Cerebellar cortex (tissue), 1 donor: Measurements from ENCODE around the gene UGT1A5.

ENCODE experiments used
- DNase-seq: peaks from one replicate; pipeline ENCODE4 v3.0.0-alpha.2; 2015; ENCODE audit warnings: low spot score

Gene UGT1A5

DNA sequence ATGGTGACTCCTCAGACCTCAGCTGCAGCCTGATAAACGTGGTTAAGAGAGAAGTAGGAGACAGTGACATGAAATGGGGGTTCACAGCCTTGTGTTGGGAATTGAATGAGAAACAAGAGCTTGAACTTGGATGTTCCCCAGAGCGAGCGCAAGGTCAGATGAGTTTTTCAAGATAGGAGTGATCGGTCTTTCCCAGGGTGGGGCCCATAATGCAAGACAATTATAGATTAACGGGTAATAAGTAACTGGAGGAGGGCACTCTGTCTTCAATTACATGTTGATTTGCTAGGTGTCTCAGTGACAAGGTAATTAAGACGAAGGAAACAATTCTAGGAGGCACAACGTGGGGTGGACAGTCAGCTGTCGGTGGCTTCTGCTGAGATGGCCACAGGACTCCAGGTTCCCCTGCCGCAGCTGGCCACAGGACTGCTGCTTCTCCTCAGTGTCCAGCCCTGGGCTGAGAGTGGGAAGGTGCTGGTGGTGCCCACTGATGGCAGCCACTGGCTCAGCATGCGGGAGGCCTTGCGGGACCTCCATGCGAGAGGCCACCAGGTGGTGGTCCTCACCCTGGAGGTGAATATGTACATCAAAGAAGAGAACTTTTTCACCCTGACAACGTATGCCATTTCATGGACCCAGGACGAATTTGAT, at the start of gene UGT1A5:
Gene UGT1A5 (plus strand): TSS at position 297 of the 651 bp plus-strand sequence. CDS start 85 bp downstream, at position 382.
- DNase-seq = no peak

DNA sequence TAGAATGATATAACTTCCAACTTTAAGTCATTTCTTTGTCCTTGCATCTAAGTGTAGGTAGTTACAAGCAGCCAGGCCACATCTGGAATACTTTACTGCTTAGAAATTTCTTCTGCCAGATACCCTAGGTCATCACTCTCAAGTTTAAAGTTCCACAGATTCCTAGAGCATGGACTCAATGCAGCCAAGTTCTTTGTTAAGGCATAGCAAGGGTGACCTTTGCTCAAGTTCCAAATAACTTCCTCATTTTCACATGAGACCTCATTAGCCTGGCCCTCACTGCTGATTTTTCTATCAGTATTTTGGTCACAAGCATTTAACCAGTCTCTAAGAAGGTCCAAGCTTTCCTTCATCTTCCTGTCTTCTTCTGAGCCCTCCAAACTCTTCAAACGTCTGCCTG, 48.8 kb upstream of the UGT1A5 start:
- DNase-seq = no peak

DNA sequence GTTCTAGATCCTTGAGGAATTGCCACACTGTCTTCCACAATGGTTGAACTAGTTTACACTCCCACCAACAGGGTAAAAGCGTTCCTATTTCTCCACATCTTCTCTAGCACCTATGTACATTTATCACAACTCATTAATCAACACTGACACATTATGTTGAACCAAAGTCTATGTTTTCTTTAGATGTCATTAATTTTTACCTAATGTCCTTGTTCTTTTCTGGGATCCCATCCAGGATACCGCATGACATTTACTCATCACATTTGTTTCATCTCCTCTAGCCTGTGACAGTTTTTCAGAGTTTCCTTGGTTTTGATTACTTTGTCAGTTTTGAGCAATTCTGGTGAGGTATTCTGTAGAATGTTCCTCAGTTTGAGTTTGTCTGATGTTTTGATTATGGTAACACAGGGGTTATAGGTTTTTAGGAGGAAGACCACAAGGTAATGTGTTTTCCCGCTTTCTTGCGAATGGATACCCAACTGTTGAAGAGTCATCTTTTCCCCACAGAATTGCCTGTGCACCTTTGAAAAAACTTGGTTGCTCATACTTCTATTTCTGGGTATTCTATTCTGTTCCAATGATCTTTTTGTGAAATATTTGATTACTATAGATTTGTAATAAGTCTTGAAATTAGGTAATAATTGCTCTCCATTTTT, 44.0 kb upstream of the UGT1A5 start:
- no peak for DNase-seq

DNA sequence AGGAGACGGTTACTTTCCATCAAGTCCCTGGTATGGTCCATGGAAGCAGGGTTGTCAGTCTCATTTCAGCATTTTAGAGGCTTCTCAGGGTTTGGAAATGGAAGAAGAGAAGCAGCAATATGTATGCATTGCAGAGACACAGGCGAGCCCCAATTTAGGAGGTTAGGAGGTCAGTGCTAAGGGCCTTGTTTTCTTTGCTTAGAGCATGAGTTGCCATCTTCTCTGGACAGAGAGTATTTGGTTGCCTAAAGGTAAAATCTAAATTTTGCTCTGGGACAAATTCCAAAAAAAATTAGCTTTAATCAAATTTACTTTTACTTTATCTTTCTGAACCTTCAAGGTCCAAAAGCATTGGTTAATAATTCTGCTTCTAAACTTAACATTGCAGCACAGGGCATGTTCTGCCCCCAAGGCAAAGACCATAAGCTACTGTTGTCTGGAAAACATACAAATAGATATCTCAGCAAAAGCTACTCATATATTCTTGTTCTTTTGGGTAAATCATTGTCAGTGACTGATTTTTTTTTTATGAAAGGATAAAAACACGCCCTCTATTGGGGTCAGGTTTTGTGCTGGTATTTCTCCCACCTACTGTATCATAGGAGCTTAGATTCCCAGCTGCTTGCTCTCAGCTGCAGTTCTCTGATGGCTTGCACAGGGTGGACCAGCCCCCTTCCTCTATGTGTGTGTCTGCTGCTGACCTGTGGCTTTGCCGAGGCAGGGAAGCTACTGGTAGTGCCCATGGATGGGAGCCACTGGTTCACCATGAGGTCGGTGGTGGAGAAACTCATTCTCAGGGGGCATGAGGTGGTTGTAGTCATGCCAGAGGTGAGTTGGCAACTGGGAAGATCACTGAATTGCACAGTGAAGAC, 41.2 kb upstream of the UGT1A5 start, which contains the start of gene UGT1A9:
Gene UGT1A9 (plus strand): TSS at position 609 of the 872 bp plus-strand sequence. CDS start 37 bp downstream, at position 646.
- DNase-seq = no peak

DNA sequence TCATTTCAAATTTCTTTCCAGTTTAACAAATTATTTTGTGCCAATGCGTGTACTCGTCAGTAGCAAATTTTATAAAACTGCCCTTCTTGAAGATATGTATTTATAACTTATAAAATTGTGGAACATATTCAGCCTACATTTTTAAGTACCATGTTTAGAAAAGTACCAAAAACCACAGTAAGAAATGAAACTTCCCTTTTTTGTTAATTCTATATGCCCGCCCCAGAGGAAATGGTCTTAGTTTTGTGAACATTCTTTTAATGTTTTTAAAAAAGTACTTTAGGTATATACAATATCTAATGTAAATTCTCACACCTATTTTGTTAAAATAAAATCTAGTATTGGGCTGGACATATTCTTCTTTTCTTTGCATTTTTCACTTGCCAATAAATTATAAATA, 39.8 kb upstream of the UGT1A5 start:
- no peak for DNase-seq

DNA sequence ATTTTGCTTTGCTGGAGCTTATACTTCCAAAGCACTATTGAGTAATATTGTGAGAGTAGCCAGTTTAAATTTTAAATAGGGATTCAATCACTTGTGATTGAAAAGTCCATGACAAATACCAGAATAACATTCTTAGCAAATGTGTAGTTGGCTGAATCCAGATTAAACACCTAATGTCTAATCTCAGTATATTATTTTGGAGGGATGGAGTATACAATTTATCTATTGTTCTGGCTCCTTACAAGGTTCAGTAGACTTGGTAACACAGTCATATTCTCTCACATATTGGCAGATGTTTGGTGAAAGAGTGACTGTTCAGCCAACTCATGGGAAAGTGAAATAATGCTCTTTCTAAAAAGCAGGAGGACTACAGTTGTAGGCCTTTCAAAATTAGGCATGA, 38.8 kb upstream of the UGT1A5 start:
- DNase-seq = no peak

DNA sequence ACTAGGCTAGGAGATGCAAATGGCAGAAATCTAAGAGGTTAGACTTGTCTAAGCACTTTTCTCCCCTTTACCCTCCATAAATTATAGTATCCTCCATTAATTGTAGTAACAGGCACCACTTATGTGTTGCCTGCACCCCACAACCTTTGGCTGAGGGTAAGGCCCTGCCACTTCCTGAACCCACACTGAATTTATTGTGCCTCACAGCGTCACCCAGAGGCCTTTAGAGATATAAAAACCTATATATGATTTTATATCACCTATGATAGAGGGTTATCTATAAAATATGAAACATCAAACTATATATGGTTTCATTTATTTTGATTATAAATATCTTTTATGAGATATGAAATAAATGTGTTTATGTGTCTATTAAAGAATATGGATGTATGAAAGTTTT, 38.4 kb upstream of the UGT1A5 start:
- no peak for DNase-seq

DNA sequence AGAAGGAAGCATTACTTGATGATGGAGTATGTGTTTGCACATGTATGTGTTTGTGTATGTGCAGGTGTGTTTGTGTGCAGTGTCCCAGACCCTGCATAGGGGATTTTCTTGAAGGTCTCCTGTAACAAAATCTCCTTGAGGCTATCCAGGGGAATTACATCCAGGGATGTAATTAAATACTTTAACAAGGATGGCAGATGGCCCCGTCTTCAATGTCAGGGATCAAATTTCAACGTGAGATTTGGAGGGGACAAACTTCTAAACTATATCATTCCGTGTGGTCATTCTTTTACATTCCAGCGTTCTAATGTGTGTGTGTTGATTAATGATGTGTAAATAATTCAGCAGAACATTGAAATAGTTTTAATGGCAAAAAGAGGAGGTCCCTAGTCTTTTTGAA, 37.7 kb upstream of the UGT1A5 start:
- peak; percentile 1 for DNase-seq

DNA sequence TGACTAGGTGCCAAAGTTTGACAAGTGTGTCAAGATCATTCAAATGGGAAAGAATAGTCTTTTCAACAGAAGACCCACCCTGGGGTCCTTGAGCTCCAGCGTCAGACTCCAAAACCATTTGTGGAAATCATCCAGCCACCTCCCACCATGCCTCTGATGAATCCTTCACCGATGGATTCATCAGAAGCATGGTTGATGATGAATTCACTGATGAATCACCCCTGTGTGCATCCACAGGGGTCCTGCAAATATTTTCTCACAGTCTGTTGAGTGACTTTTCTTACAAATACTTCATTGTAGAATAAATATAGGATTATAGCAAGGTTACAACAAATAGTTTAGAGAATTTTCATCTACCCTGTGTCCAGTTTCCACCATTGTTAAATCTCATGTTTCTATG, 36.7 kb upstream of the UGT1A5 start:
- no peak for DNase-seq

DNA sequence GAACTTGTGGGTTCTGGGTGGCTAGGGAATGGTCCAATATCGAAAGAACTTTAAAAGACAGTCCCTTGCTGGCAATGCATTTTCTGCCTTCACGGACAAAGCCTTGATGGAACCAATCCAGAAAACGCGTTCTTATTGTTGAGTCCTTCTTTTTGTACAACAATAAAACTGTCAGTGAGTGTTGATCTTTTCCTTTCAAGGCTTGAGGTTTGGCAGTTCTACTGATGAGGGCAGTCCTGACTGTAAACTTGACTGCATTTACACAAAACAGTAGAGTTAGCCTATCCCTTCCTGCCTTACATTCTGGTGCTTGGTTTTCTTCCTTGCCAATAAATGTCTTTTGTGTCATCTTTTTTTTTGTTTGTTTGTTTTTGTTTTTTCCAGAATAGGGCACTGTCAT, 33.5 kb upstream of the UGT1A5 start:
- DNase-seq = no peak

DNA sequence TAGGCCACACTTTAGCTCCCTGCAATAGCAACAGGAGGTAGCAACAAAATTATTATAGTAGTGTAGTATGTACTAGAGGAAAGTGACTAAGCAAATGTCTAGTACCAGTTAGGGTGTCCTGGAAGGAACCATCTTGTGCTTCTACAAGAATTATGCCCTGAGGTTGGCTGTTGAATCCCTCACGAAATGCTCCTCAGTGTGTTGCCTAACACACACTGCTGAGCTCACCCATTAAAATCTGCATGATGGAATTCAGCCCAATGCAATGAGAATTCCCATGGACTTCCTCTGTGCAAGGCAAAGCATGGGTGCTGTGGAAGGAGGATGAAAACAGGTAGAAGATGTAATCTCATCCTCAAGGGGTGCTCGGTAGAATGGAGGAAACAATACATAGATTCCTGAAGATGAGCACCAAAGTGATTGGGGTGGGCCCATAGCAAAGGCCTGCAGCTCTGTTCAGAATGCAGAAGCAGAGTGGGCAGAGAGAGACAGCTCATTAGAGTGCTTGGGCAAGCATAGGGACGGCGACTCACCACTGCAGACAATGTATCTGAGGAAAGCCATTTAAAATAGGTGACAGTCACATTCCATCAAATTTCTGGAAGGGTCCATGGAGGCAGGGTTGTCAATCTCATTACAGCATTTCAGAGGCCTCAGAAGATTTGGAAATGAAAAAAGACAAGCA, 32.2 kb upstream of the UGT1A5 start:
- no peak for DNase-seq

DNA sequence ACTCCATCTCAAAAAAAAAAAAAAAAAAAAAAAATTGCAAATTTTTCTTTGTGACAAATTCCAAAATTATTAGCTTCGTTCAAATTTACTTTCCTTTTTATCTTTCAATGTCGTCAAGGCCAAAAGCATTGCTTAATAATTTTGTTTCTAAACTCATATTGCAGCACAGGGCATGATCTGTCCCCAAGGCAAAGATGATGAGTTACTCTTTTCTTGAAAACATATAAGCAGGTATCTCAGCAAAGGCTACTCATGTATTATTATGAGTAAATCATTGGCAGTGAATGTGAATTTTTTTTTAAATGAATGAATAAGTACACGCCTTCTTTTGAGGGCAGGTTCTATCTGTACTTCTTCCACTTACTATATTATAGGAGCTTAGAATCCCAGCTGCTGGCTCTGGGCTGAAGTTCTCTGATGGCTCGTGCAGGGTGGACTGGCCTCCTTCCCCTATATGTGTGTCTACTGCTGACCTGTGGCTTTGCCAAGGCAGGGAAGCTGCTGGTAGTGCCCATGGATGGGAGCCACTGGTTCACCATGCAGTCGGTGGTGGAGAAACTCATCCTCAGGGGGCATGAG, 31.1 kb upstream of the UGT1A5 start, which contains the start of gene UGT1A7:
Gene UGT1A7 (plus strand): TSS at position 381 of the 579 bp plus-strand sequence. CDS start 37 bp downstream, at position 418.
- no peak for DNase-seq

DNA sequence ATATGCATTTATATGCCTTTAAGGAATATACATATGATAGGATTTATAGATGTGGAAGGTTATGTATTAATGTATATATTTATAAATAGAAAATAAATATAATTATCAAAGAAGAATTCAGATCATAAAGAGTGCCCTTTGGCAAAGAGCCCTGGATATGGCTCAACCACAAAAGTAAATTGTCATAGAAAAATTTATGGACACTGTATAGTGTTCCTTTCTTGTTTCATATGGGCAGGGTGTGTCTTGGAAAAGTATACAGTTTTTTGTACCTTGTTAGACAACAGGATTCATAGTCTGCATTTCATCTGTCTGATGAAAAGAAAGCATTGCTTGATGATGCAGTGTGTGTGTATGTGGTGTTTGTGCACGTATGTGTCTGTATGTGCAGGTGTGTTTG, 28.1 kb upstream of the UGT1A5 start:
- no peak for DNase-seq

DNA sequence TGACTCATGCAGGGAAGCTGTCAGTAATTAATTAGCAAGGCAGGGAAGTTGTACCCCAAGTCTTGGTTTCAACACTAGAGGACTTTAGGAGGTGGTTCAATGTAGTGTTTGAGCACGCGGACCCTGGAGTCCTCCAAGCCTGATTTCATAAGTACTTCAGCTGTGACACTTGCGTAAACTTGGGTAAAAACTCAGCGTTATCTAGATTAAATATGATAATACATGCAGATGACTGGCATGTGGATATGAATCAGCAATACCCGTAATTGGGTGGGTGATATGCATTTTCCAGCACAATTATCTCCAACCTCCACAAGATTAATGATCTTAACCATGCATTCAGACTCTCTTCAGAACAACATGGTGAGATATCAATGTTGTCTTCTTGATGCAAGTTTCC, 25.8 kb upstream of the UGT1A5 start:
- no peak for DNase-seq

DNA sequence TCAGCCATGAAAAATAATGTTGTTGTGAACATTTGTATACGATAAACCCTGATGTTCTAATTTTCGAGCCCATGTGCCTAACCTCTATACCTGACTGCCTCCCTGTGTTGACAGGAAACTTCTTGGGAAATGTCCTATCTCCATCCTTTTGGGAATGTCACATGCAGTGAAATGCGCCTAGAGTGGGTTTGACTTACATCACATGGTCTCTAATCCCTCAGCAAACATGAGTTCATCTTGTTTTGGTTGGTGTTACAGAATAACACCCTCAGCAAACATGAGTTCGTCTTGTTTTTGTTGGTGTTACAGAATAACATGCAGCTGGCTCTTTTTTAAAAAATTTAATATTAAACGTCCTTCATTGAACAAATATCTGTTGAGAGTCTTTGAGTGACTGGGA, 24.4 kb upstream of the UGT1A5 start:
- DNase-seq = no peak

DNA sequence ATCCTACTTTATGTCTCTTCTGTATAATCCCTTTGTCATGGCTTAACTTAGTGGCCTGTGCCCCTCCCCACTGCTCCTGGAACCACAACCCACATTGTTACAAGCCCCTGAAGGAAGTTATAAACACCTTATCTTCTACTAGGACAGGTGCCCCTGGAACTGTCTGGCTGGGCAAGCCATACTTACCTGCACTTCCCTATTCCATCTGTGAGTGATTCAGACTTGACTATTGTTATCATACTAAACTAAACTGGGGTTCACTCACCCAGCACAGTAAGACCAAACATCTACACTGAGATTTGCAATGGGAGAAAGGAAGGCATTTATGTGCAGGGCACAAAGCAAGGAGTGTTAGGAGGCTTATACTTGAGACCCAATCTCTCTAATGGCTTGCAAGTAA, 23.7 kb upstream of the UGT1A5 start:
- DNase-seq = no peak

DNA sequence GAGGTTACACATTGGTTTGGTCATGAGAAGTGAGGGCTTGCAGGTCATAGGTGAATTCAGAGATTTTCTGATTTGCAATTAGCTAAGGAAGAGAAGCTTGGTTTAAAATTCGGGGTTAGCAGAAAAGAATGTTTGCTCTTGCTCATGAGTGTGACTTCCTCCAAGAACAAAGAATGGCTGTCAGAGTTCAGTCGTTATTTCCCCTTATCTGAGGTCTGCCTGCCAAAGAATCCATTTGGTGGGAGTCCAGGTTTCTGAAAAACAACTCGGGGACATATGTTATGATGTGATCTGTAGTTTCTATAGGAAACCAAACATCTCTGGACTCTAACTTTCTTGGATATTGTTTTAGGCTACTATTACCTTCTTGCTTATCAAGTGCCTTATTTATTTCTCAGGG, 23.2 kb upstream of the UGT1A5 start:
- DNase-seq = no peak

DNA sequence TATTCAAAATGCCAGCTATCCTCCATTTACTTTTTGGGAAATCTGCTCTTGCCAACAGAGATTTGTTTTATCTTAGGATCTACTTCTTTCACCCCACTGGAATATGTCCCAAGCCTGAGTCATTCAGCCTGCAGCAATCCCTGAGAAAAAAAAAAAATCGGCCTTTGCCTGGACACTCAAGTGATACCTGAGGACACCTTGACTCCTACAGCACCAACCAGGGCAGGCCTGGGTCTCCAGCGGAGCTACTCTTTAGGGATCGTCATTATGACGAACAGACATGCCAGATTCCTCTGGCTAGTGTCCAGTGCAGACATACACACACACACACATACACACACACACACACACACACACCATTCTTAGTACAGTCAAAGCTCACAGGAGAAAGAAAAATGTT, 22.3 kb upstream of the UGT1A5 start:
- no peak for DNase-seq

DNA sequence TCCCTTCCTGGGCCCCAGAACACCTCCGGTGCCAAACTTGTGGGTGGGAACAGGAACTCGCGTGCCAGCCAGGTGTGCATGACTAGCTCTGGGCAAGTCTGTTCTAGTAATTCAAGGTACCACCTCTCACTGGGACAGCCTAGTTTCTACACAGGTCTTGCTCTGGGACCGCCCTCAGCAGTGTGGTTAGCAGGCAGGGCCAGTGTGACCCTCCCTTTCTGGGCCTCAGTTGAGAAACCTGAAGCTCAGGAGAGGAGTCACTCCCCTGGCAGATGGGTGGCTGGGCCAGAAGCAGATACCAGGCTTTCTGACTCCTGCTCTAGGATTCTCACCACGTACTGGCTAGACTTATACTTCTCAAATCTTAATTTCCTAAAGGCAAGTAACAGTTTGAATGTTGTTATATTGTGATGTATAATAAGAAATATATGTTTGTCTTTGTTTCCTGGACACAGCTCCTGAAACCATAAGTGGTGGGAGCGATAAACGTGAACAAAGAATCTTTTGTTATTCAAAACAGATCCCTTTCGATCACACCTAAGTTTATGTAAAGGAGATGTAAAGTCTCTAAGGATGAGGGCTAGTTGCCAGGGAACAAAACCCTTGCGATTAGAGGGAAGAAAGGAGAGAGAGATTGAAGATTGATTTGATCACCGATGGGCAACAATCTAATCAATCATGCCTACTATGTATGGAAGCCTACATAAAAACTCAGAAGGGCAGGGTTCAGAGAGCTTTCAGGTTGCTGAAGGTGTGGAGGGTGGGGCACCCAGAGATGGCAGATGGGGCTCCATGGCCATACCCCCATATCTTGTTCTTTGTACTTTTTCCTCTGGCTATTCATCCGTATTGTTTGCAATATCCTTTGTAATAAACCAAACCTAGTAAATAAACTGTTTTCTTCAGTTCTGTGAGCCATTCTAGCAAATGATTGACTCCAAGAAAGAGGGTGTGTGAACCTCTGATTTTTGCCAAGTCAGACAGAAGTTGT, 21.0 kb upstream of the UGT1A5 start:
- DNase-seq = no peak

DNA sequence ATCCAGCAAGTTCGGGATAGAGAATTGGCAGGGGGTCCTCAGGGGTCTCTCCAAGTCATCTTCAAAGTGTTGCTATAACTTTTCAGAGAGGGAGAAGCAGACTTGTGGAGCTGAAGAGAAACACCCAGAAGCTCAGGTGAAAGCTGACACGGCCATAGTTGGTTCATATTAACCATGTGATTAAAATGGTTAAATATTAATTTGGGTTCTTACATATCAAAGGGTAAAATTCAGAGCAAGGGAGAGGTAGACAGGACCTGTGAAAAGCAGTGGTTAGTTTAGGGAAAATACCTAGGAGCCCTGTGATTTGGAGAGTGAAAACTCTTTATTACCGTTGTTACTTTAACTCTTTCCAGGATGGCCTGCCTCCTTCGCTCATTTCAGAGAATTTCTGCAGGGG, 20.1 kb upstream of the UGT1A5 start, which contains the start of gene UGT1A6:
Gene UGT1A6 (plus strand): TSS at position 243 of the 400 bp plus-strand sequence. CDS start 115 bp downstream, at position 358.
- DNase-seq = no peak
